ENCODE measurements around the gene DHRS9.

- TF ChIP-seq NR2F6 (CRISPR knock-in tag; IDR thresholded peaks at IDR 0.05), result no peak
- no peak for TF ChIP-seq TARDBP (IDR thresholded peaks at IDR 0.05)
- TF ChIP-seq CTCF (IDR thresholded peaks at IDR 0.05 in 2 of 3, conservative IDR thresholded peaks at IDR 0.05 in 1 of 3; ENCODE audit: insufficient read depth in 2 of 3, low read depth in 1 of 3, low read length in 3 of 3), result no peak
- no peak for TF ChIP-seq ZFP36 (IDR thresholded peaks at IDR 0.05; ENCODE audit: low read depth, low read length, partially characterized antibody)
- TF ChIP-seq CEBPZ (IDR thresholded peaks at IDR 0.05; ENCODE audit: borderline replicate concordance, low read depth, low read length), result no peak
- TF ChIP-seq SAFB (IDR thresholded peaks at IDR 0.05; ENCODE audit: borderline replicate concordance, low read depth, low read length), result no peak
These were observed 67.6 kb downstream of the DHRS9 start for GRCh38 chr2:169136885-169137534.
